Rectal smooth muscle tissue (tissue), 1 donor: ENCODE measurements around the gene PPP2R5B.

Source experiments
- H3K27ac ChIP-seq: one replicate; pipeline ENCODE4 v1.7.0; 2013; ENCODE audit warnings: low read depth, low read length, inconsistent platforms
- H3K27me3 ChIP-seq: one replicate; pipeline ENCODE4 v1.7.0; 2013; ENCODE audit warnings: low read length; ENCODE audit not compliant: control insufficient read depth, insufficient read depth
- H3K36me3 ChIP-seq: one replicate; pipeline ENCODE4 v1.7.0; 2013; ENCODE audit warnings: low read length; ENCODE audit not compliant: control insufficient read depth, insufficient read depth
- H3K4me1 ChIP-seq: one replicate; pipeline ENCODE4 v1.7.0; 2013; ENCODE audit warnings: low read length; ENCODE audit not compliant: control insufficient read depth, insufficient read depth
- H3K4me3 ChIP-seq: one replicate; pipeline ENCODE4 v1.7.0; 2013; ENCODE audit warnings: low read length
- H3K9ac ChIP-seq: one replicate; pipeline ENCODE4 v1.7.0; 2013; ENCODE audit warnings: low read length

Gene PPP2R5B

DNA sequence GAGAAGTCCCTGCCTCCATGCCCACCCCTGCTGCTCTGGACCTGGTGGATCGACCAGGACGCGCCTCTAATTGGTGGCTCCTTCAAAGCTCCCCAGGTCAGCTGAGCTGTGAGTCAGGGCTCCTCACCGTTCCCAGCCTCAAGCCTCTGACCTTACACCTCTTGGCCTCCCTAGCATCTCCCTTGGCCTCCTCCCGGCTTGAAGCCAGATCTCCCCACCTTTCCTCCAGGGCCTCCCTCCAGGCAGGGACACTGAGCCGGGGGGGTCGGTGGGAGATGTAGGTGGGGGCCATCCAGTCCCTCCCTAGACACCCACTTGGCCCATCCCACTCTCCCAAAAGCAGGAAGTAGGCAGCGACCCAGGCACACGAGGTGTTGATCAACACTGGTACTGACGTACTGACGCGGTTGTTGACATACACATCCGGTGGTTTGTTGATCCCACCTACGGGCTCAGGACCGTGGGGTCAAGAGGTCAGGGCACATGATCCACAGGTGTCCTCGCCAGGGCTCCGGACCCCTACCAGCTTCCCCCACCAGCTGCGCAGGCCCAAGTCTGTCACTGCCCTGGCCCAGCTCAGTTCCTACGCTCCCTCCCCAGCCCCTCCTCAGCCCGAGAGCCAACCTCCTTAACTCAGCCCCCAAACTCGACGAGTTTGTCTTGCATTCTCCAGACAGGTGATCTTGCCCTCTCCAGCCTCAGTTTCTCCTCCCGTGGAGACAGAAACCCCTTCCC, 8.3 kb upstream of the PPP2R5B start:
- no peaks in the 10 kb centered on the region for H3K27me3 ChIP-seq

GRCh38 chr11:64916775-64917662, 7.5 kb upstream of the PPP2R5B start, which contains the start of gene ATG2A:
Gene ATG2A, minus strand, starts transcription at chr11:64917209. Its CDS starts 74 bp downstream, at chr11:64917135.
- Histone ChIP-seq H3K27me3 (no peaks in the 10 kb centered on the region), H3K4me1 (peaks cover 9% of the 10 kb centered on the region), H3K27ac (peak within 1 kb of the TSS; percentile 82), H3K9ac (peak within 1 kb of the TSS; percentile 93), H3K4me3 (peak within 1 kb of the TSS; percentile 94), H3K36me3 (peaks cover 12% of the 10 kb centered on the region)

More for the DNA sequence above, 8.3 kb upstream of the PPP2R5B start:
- peaks cover 9% of the 10 kb centered on the region for H3K4me1 ChIP-seq
- peak overlapping the region; percentile 70 for H3K27ac ChIP-seq
- peak overlapping the region; percentile 93 for H3K9ac ChIP-seq
- peaks cover 20% of the 10 kb centered on the region for H3K36me3 ChIP-seq
- H3K4me3 ChIP-seq = peak overlapping the region; percentile 94

- H3K27ac ChIP-seq = peak overlapping the region; percentile 82
- peaks cover 10% of the 10 kb centered on the region for H3K36me3 ChIP-seq
- peak overlapping the region; percentile 20 for H3K9ac ChIP-seq
- H3K4me3 ChIP-seq = peak overlapping the region; percentile 73
- H3K27me3 ChIP-seq = no peaks in the 10 kb centered on the region
- H3K4me1 ChIP-seq = peaks cover 9% of the 10 kb centered on the region
These were observed 6.9 kb upstream of the PPP2R5B start for GRCh38 chr11:64917663-64917995.

- peaks cover 7% of the 10 kb centered on the region for H3K36me3 ChIP-seq
- peaks cover 9% of the 10 kb centered on the region for H3K4me1 ChIP-seq
- H3K27ac ChIP-seq = peak overlapping the region; percentile 82
- H3K9ac ChIP-seq = peak overlapping the region; percentile 20
- peak overlapping the region; percentile 73 for H3K4me3 ChIP-seq
- H3K27me3 ChIP-seq = no peaks in the 10 kb centered on the region
These were observed 6.5 kb upstream of the PPP2R5B start for GRCh38 chr11:64918017-64918416.

GRCh38 chr11:64919627-64920026, 4.9 kb upstream of the PPP2R5B start:
- H3K27me3 ChIP-seq = no peaks in the 10 kb centered on the region
- no peak overlapping the region for H3K27ac ChIP-seq
- H3K9ac ChIP-seq = no peak overlapping the region
- H3K4me1 ChIP-seq = peaks cover 13% of the 10 kb centered on the region
- no peak overlapping the region for H3K4me3 ChIP-seq
- H3K36me3 ChIP-seq = no peaks in the 10 kb centered on the region

- Histone ChIP-seq H3K4me1 (peaks cover 13% of the 10 kb centered on the region), H3K9ac (no peak overlapping the region), H3K27me3 (no peaks in the 10 kb centered on the region), H3K4me3 (no peak overlapping the region), H3K27ac (no peak overlapping the region), H3K36me3 (no peaks in the 10 kb centered on the region)
These were observed 4.4 kb upstream of the PPP2R5B start for GRCh38 chr11:64920124-64920523.

GRCh38 chr11:64921384-64921783, 3.1 kb upstream of the PPP2R5B start:
- H3K4me1 ChIP-seq = peaks cover 7% of the 10 kb centered on the region
- no peak overlapping the region for H3K27ac ChIP-seq
- no peaks in the 10 kb centered on the region for H3K36me3 ChIP-seq
- H3K27me3 ChIP-seq = no peaks in the 10 kb centered on the region
- no peak overlapping the region for H3K4me3 ChIP-seq
- no peak overlapping the region for H3K9ac ChIP-seq

GRCh38 chr11:64923151-64923661, 1.3 kb upstream of the PPP2R5B start:
- H3K36me3 ChIP-seq = peaks cover 2% of the 10 kb centered on the region
- peak overlapping the region; percentile 86 for H3K4me3 ChIP-seq
- H3K27me3 ChIP-seq = no peaks in the 10 kb centered on the region
- H3K27ac ChIP-seq = peak overlapping the region; percentile 96
- H3K9ac ChIP-seq = peak overlapping the region; percentile 95
- peaks cover 6% of the 10 kb centered on the region for H3K4me1 ChIP-seq

DNA sequence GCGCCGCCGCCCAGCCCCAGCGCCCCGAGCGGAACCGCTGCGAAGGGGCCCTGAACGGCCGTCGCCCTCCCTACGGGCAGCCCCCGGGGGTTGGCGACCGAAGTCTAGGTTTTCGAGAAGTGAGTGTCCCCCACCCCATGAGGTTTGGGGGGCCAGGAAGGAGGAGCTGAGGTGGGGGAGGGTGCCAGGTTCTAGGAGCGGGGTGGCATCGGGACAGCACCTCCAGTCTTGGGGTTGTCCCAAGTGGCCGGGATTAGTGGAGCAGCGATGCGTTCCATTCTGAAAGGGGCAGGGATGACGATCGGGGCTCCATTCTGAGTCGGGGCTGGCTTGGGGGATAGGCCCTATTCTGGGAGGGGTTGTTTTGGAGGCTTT, 408 bp downstream of the PPP2R5B start:
- peak overlapping the region; percentile 96 for H3K27ac ChIP-seq
- peak overlapping the region; percentile 81 for H3K9ac ChIP-seq

DNA sequence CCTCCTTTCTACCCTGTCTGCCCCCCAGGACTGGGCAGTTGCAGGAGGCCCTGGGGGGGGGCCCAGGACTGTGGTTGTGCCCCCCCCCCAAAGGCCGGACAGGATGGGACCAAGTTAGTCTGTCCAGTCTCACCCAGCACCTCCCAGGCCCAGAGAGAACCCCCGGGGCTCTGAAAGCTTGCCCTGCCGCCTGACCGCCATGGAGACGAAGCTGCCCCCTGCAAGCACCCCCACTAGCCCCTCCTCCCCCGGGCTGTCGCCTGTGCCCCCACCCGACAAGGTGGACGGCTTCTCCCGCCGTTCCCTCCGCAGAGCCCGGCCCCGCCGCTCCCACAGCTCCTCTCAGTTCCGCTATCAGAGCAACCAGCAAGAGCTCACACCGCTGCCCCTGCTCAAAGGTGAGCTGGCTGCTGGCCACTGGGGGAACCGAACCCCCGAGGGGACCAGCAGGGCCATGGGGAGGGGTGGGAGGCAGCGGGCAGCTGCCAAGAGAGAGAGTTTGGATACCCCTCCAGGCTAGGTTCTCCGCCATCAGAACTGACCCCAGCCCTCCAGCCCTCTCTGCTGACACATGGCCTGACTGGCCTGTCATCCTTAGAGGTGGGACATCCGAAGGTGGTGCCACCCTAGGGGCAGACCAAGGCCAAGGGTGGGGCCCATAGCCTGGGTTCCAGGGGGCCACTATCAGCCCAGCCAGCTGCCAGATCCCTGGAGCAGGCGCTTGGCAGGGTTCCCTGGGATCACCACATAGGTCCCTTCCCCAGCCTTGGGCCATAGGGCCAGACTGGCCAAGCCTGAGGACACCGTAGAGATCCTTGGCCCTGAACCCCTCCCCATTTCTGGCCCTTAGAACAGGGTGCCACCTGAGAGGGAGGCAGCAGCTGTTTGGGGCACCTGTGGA, 1.3 kb downstream of the PPP2R5B start:
- Histone ChIP-seq H3K9ac (no peak overlapping the region), H3K36me3 (peaks cover 10% of the 10 kb centered on the region), H3K27me3 (no peaks in the 10 kb centered on the region), H3K27ac (no peak overlapping the region), H3K4me1 (peaks cover 6% of the 10 kb centered on the region), H3K4me3 (peak overlapping the region; percentile 86)

More for the DNA sequence above, 408 bp downstream of the PPP2R5B start:
- H3K4me1 ChIP-seq = peaks cover 6% of the 10 kb centered on the region
- peaks cover 4% of the 10 kb centered on the region for H3K36me3 ChIP-seq
- no peaks in the 10 kb centered on the region for H3K27me3 ChIP-seq
- peak overlapping the region; percentile 86 for H3K4me3 ChIP-seq

- Histone ChIP-seq H3K9ac (no peak overlapping the region), H3K4me1 (peaks cover 6% of the 10 kb centered on the region), H3K27ac (no peak overlapping the region), H3K36me3 (peaks cover 17% of the 10 kb centered on the region), H3K27me3 (no peaks in the 10 kb centered on the region), H3K4me3 (no peak overlapping the region)
These were observed 2.2 kb downstream of the PPP2R5B start for GRCh38 chr11:64926689-64927088.
